Measurements from ENCODE around the gene CPT1B. TPM values are rescaled to one million over a fixed set of nuclear protein-coding genes. Genes with fewer than 3 reads are reported as not detected.
"Not testable (repeated sequence)": the region's sequence is repeated elsewhere in the genome, so short reads cannot be mapped to it uniquely, and the experiment has no call there.

Gene CPT1B
- total RNA-seq, 4 donors from 2014 or later = 0.51 to 10.4 (median 7.2) TPM; not detected in 1

DNA sequence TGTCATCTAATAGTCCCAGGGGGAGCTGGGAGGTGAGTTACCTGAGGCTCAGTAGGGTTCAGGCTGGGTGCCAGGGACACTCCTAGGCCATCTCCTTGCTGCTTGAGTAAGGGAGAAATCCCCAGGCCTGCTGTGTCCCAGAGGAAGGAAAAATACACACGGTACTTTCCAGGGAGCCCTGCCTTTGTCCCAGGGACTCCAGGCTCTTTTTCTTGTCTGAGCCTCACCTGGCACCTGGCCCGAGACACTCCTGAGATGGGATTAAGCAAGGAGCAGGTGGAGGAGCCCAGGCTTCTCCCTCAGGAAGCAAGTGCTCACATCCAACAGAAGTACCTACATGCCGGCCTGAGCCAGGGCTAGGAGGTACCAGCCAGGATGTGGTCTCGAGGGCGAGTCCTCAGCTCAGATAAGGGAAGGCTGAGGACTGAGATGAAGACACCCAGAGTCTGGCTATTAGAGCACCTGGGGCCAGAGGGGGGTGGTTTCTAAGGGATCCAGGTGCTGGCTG is 33.4 kb downstream of the CPT1B start:
- Histone ChIP-seq H3K36me3 (no peaks in the 10 kb centered on the region), H3K4me3 (no peak overlapping the region), H3K4me1 (peaks cover 0 to 12% of the 10 kb centered on the region in 2 donors), H3K27ac (no peak overlapping the region), H3K27me3 (peaks cover 13 to 14% of the 10 kb centered on the region in 2 donors), H3K9me3 (no peaks in the 10 kb centered on the region)
- no peak for DNase-seq
- intact Hi-C loops (cut with DNase I; ENCODE audit: low total_unique reads) = no loop called here
- TF ChIP-seq, protein P1, sequence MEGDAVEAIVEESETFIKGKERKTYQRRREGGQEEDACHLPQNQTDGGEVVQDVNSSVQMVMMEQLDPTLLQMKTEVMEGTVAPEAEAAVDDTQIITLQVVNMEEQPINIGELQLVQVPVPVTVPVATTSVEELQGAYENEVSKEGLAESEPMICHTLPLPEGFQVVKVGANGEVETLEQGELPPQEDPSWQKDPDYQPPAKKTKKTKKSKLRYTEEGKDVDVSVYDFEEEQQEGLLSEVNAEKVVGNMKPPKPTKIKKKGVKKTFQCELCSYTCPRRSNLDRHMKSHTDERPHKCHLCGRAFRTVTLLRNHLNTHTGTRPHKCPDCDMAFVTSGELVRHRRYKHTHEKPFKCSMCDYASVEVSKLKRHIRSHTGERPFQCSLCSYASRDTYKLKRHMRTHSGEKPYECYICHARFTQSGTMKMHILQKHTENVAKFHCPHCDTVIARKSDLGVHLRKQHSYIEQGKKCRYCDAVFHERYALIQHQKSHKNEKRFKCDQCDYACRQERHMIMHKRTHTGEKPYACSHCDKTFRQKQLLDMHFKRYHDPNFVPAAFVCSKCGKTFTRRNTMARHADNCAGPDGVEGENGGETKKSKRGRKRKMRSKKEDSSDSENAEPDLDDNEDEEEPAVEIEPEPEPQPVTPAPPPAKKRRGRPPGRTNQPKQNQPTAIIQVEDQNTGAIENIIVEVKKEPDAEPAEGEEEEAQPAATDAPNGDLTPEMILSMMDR (IDR thresholded peaks at IDR 0.05) = no peak
- TF ChIP-seq POLR2A (IDR thresholded peaks at IDR 0.05) = no peak

DNA sequence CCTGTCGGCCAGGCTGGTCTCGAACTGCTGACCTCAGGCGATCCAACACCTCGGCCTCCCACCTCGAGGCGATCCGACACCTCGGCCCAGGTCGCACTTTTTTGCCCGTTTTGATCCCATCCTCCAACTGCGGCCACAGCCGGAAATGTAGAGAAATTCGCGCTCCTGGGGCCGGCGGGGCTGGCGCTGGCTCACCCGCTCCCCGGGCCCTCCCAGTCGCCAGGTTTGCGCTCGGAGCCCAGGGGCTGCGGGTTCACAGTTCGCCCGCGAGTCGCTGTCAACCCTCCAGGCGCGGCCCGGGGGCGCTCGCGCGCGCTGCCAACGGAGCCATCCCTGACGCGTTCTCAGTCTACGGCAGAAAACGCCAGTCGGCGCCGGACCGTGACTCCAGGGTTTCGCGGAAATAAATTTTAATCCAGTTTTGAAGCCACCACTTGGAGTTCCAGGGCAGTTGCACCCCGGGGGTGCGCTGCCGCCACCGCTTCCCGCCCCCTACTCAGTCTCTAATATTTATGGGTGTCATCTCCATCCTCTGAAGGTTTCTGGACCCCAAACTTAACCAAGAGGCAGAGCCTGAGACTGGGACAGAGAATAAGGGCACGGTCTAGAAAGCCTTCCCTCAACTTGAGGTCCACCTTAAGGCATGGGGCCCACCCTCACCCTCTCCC is 34.0 kb downstream of the CPT1B start:
- peaks cover 0 to 12% of the 10 kb centered on the region in 2 donors for H3K4me1 ChIP-seq
- no peak overlapping the region for H3K27ac ChIP-seq
- no peaks in the 10 kb centered on the region for H3K9me3 ChIP-seq
- intact Hi-C loops (cut with DNase I; ENCODE audit: low total_unique reads) = no loop called here
- H3K4me3 ChIP-seq = no peak overlapping the region
- TF ChIP-seq, protein P1 (IDR thresholded peaks at IDR 0.05) = peak in 3 of 4 experiments; percentile 38 to 57 (median 53)
- TF ChIP-seq POLR2A (IDR thresholded peaks at IDR 0.05) = no peak
- no peak for DNase-seq
- peaks cover 10 to 11% of the 10 kb centered on the region in 2 donors for H3K27me3 ChIP-seq
- no peaks in the 10 kb centered on the region for H3K36me3 ChIP-seq

DNA sequence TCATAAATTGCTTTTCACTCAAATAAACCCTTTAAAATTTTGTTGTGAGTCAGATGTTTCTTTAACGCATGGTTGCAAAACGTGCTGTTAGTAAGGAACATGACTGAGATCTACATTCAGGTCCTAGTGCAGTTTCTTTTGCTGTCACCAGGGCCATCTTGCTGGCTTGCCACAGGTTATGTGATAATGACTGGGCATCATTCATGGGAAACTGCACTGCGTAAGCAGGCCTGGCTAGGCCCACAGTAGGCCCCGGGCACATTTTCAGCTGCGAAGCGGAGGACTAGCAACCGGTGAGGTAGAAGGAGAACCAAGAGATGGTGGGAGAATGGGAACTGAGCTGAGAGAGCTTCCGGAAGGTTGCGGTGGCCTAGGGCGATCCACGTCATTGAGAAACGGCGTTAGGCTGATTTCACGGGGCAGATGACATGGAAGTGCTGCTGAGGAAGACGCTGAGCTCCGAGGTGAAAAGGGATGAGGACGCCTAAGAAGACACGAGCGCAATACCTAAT is 35.8 kb downstream of the CPT1B start:
- H3K4me3 ChIP-seq = no peak overlapping the region
- no peak for DNase-seq
- no peak for TF ChIP-seq POLR2A (IDR thresholded peaks at IDR 0.05)
- TF ChIP-seq, protein P1 (IDR thresholded peaks at IDR 0.05) = no peak
- no peak overlapping the region for H3K27ac ChIP-seq
- H3K36me3 ChIP-seq = no peaks in the 10 kb centered on the region
- peaks cover 0 to 8% of the 10 kb centered on the region in 2 donors for H3K27me3 ChIP-seq
- intact Hi-C loops (cut with DNase I; ENCODE audit: low total_unique reads) = no loop called here
- peaks cover 0 to 4% of the 10 kb centered on the region in 2 donors for H3K4me1 ChIP-seq
- H3K9me3 ChIP-seq = no peaks in the 10 kb centered on the region

DNA sequence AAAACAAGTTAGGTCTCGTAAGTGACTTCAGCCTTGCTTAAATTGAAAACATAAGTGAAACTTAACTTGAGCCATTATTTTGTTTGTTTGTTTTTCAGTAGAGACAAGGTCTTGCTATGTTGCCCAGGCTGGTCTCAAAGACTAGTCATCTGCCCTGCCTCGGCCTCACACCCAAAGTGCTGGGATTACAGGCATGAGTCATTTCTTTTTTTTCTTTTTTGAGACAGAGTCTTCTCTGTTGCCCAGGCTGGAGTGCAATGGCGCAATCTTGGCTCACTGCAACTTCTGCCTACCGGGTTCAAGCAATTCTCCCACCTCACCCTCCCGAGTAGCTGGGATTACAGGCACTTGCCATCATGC is 36.6 kb downstream of the CPT1B start:
- H3K27me3 ChIP-seq; H3K4me1 ChIP-seq; H3K4me3 ChIP-seq; H3K27ac ChIP-seq; H3K9me3 ChIP-seq; DNase-seq; intact Hi-C loops (cut with DNase I; ENCODE audit: low total_unique reads); H3K36me3 ChIP-seq: not testable (repeated sequence)

DNA sequence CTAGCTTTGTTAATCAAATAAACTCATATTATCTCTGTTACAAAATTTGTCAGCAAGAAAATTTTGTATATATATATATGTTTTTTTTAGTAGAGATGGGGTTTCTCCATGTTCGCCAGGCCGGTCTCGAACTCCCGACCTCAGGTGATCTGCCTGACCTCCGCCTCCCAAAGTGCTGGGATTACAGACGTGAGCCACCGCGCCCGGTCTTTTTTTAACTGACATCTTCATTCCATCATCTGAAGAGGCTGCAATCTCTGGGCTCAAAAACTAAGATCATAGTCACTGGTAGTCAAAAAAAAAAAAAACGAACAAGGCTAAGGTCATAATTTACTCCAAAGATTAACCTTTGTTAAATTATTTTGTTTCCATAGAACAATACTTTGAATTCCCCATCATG is 37.8 kb downstream of the CPT1B start:
- Histone ChIP-seq H3K27me3 (no peaks in the 10 kb centered on the region), H3K4me1 (no peaks in the 10 kb centered on the region), H3K36me3 (no peaks in the 10 kb centered on the region), H3K9me3 (no peaks in the 10 kb centered on the region), H3K27ac (peak overlapping the region in 1 of 2 donors; percentile 93), H3K4me3 (no peak overlapping the region)
- intact Hi-C loops (cut with DNase I; ENCODE audit: low total_unique reads) = no loop called here
- no peak for TF ChIP-seq POLR2A (IDR thresholded peaks at IDR 0.05)
- TF ChIP-seq, protein P1 (IDR thresholded peaks at IDR 0.05) = no peak
- no peak for DNase-seq

All from uterus (tissue), 4 donors.